GM10266 (cell line): Measurements from ENCODE around the gene POC5.
A peak's percentile ranks its signal among the peaks of the same experiment; 100 is the strongest.

ENCODE experiments used
- DNase-seq: peaks from one replicate; pipeline ENCODE4 v3.0.0; 2012; ENCODE audit errors: extremely low spot score
- CTCF ChIP-seq: IDR thresholded peaks from 2 replicates; pipeline ENCODE4 v1.5.1; 2012; ENCODE audit warnings: mild to moderate bottlenecking, low read depth; ENCODE audit not compliant: control insufficient read depth, insufficient read depth; ENCODE audit errors: missing control alignments

The POC5 gene, protein sequence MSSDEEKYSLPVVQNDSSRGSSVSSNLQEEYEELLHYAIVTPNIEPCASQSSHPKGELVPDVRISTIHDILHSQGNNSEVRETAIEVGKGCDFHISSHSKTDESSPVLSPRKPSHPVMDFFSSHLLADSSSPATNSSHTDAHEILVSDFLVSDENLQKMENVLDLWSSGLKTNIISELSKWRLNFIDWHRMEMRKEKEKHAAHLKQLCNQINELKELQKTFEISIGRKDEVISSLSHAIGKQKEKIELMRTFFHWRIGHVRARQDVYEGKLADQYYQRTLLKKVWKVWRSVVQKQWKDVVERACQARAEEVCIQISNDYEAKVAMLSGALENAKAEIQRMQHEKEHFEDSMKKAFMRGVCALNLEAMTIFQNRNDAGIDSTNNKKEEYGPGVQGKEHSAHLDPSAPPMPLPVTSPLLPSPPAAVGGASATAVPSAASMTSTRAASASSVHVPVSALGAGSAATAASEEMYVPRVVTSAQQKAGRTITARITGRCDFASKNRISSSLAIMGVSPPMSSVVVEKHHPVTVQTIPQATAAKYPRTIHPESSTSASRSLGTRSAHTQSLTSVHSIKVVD

GRCh38 chr5:75717082-75717922 lies at the start of gene POC5:
Gene POC5, minus strand, starts transcription at chr5:75717437. Its CDS starts 4,500 bp downstream, at chr5:75712937.
- TF ChIP-seq CTCF = no peak
- DNase-seq = peak; percentile 92

DNA sequence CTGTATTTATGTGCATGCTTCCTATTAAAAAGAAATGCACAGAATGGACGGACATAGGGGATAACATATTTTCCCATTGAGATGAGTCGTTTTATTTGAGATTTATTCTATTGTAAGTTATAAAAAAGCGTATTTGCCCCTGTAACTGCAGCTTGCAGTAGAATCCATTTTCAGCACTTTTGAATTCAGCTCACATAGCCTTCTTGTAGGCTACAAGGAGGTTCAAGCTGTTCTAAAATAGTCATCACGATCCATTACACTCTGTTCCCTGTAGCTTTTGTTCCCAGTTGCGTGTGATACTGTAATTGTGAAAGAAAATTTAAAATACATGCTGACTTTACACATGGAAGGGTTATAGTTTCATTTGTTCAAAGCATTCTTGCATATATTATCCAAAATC lies 40.9 kb upstream of the POC5 start:
- no peak for TF ChIP-seq CTCF
- no peak for DNase-seq

GRCh38 chr5:75756981-75757380 lies 39.7 kb upstream of the POC5 start:
- no peak for TF ChIP-seq CTCF
- DNase-seq = no peak

- TF ChIP-seq CTCF = no peak
- DNase-seq = no peak
These were observed 39.0 kb upstream of the POC5 start for GRCh38 chr5:75756211-75756610.

DNA sequence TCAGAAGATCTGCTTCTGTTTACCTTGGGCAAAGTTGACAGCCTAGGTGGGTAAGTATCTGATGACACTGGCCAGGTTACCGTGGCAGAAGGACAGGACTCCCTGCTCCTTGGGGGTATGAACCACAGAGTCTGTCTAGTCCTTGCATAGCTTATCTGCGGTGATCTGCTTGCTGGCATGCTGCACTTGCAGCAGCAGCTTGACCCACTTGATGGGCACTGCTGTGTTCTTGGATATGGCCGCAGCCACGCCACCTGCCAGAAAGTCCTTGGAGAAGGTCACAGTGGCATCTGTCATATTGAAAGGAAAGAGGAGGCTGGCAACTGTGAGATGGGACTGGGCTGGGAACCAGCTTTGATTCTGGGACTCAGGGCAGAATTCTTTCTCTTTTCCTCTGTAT lies 35.9 kb upstream of the POC5 start:
- TF ChIP-seq CTCF = no peak

GRCh38 chr5:75744355-75744754 lies 27.1 kb upstream of the POC5 start:
- no peak for TF ChIP-seq CTCF
- no peak for DNase-seq

More for the DNA sequence above, 35.9 kb upstream of the POC5 start:
- DNase-seq = no peak
